ENCODE measurements around the gene POLE4. TPM values are rescaled to one million over a fixed set of nuclear protein-coding genes. Genes with fewer than 3 reads are reported as not detected.
A peak's percentile ranks its signal among the peaks of the same experiment; 100 is the strongest.

Gene POLE4
- total RNA-seq, 1 donor, result 20.7 TPM

DNA sequence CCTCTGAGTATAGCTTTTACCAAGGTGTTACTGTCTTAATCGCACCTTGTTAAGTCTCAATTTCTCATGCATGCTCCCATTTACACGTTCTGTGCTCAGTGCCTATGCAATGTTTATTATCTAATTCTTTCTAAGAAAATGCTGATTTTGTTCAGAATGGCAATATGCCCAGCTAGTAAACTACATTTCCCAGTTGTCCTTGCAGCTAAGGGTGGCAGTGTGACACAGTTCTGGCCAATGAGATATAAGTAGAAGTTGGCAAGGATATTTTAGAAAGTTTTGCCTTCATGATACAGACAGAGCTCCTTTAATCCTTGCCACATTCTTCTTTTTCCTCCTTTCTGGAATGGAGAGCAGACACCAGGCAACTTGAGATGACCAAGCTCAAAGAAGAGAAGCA is 45.3 kb downstream of the POLE4 start:
- TF ChIP-seq, protein P1, sequence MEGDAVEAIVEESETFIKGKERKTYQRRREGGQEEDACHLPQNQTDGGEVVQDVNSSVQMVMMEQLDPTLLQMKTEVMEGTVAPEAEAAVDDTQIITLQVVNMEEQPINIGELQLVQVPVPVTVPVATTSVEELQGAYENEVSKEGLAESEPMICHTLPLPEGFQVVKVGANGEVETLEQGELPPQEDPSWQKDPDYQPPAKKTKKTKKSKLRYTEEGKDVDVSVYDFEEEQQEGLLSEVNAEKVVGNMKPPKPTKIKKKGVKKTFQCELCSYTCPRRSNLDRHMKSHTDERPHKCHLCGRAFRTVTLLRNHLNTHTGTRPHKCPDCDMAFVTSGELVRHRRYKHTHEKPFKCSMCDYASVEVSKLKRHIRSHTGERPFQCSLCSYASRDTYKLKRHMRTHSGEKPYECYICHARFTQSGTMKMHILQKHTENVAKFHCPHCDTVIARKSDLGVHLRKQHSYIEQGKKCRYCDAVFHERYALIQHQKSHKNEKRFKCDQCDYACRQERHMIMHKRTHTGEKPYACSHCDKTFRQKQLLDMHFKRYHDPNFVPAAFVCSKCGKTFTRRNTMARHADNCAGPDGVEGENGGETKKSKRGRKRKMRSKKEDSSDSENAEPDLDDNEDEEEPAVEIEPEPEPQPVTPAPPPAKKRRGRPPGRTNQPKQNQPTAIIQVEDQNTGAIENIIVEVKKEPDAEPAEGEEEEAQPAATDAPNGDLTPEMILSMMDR (IDR thresholded peaks at IDR 0.05; ENCODE audit: insufficient read depth, low read depth, low read length), result no peak
- H3K4me3 ChIP-seq (ENCODE audit: low read depth, low read length), result no peak overlapping the region
- DNase-seq (ENCODE audit: low read depth), result no peak

DNA sequence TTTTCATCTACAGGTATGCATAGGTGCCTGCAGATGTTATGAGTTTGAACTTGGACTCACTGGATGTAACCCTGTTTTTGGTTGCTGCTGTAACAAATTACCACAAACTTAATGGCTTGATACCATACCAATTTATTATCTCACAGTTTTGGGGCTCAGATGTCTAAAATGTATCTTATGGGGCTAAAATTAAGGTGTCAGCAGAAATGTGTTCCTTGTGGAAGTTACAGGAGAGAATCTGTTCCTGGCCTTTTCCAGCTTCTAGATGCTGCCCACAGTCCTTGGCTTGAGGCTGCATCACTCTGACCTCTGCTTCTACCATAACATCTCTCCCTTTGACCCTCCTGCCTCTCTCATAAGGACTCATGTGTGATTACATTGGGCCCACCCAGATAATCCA is 47.6 kb downstream of the POLE4 start:
- H3K4me3 ChIP-seq (ENCODE audit: low read depth, low read length), result no peak overlapping the region
- DNase-seq (ENCODE audit: low read depth), result no peak
- TF ChIP-seq, protein P1 (IDR thresholded peaks at IDR 0.05; ENCODE audit: insufficient read depth, low read depth, low read length), result no peak

DNA sequence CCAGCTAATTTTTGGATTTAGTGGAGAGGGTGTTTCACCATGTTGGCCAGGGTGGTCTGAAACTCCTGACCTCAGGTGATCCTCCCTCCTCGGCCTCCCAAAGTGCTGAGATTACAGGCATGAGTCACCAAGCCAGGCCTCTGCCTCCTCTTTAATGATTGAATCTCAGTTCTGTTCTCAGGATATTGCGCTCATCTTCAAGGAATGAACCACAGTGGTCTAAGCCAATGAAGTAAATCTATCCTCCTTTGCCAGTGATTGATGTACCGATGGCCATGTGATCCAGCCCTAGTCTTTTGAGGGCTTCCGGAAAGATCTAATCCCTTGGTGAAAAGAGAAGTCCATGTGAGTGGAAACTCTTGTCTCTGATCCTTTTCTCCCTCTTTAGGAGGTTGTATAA is 48.6 kb downstream of the POLE4 start:
- no peak overlapping the region for H3K4me3 ChIP-seq (ENCODE audit: low read depth, low read length)
- TF ChIP-seq, protein P1 (IDR thresholded peaks at IDR 0.05; ENCODE audit: insufficient read depth, low read depth, low read length), result no peak
- DNase-seq (ENCODE audit: low read depth), result no peak

DNA sequence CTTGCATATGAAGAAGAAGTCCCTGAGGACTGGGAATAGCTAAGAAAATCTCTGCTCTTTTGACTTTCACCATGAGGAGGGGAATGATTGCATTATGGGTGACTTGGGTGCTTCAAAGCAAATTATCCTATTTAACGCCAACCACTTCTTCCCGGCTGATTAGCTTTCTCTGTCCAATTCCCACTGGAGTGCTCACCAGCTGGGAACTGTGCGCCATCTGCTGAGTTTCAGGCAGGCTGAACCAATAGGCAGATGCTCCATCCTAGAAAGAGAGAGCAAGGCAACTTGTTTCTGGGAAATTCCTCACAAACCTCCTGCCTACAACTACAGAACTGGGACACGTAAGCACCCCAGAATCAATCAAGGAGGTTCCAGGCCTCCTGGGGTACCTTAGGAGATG is 49.4 kb downstream of the POLE4 start:
- DNase-seq (ENCODE audit: low read depth), result no peak
- H3K4me3 ChIP-seq (ENCODE audit: low read depth, low read length), result no peak overlapping the region
- TF ChIP-seq, protein P1 (IDR thresholded peaks at IDR 0.05; ENCODE audit: insufficient read depth, low read depth, low read length), result peak; percentile 23

DNA sequence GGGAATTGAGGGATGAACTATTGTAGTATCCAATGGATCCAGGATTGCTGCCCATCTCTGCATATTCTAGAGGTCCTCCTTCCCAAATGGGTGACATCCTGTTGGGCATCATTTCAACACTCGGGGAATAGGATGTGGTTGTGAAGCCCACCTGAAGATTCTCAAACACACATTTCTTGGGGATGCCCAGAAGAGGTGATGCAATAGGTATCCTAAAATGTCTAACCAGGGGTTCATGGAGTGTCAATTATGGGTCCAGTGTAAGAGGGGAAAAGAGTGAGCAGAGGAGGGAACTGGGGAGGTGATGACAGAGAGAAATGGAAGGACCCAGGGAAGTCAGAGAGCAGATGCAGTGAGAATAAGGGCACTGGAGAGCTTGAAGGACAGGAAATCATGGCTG is 52.1 kb downstream of the POLE4 start:
- no peak overlapping the region for H3K4me3 ChIP-seq (ENCODE audit: low read depth, low read length)
- DNase-seq (ENCODE audit: low read depth), result no peak
- TF ChIP-seq, protein P1 (IDR thresholded peaks at IDR 0.05; ENCODE audit: insufficient read depth, low read depth, low read length), result no peak

DNA sequence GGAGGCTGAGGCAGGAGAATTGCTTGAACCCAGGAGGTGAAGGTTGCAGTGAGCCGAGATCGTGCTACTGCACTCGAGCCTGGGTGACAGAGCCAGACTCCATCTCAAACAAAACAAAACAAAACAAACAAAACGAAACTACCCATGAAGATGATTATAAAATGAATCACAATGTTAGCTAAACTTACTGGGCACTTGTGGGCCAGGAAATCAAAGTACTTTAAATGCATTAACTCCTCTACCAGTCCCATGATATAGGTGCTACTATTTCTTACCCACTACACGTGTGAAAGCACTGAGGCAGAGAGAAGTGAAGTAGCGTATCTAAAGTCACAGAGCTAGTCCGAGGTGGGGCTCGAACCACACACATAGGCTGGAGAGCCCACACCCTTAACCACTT is 53.6 kb downstream of the POLE4 start:
- H3K4me3 ChIP-seq (ENCODE audit: low read depth, low read length), result no peak overlapping the region
- TF ChIP-seq, protein P1 (IDR thresholded peaks at IDR 0.05; ENCODE audit: insufficient read depth, low read depth, low read length), result no peak
- DNase-seq (ENCODE audit: low read depth), result no peak

DNA sequence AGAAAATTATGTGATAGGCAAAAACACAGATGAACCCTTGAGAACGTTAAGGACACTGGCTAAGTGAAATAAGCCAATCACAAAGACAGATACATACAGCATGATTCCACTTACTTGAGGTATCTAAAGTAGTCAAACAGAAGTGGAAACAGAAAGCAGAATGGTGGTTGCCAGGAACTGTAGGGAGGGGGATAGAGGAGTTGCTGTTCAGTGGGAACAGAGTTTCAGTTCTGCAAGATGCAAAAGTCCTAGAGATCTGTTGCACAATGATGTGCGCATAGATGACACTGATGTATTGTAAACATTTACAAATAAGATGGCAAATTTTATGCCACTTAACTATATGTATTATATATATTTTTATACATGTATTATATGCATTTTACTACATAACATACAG is 59.7 kb downstream of the POLE4 start:
- TF ChIP-seq, protein P1 (IDR thresholded peaks at IDR 0.05; ENCODE audit: insufficient read depth, low read depth, low read length), result no peak
- no peak overlapping the region for H3K4me3 ChIP-seq (ENCODE audit: low read depth, low read length)

More for the DNA sequence above, 59.7 kb downstream of the POLE4 start:
- no peak for DNase-seq (ENCODE audit: low read depth)
